ENCODE results near the gene NPLOC4. TPM values are rescaled to one million over a fixed set of nuclear protein-coding genes. Genes with fewer than 3 reads are reported as not detected.

The NPLOC4 gene
- total and polyA plus RNA-seq, 12 donors = 41.7 to 140 (median 80.3) TPM

DNA sequence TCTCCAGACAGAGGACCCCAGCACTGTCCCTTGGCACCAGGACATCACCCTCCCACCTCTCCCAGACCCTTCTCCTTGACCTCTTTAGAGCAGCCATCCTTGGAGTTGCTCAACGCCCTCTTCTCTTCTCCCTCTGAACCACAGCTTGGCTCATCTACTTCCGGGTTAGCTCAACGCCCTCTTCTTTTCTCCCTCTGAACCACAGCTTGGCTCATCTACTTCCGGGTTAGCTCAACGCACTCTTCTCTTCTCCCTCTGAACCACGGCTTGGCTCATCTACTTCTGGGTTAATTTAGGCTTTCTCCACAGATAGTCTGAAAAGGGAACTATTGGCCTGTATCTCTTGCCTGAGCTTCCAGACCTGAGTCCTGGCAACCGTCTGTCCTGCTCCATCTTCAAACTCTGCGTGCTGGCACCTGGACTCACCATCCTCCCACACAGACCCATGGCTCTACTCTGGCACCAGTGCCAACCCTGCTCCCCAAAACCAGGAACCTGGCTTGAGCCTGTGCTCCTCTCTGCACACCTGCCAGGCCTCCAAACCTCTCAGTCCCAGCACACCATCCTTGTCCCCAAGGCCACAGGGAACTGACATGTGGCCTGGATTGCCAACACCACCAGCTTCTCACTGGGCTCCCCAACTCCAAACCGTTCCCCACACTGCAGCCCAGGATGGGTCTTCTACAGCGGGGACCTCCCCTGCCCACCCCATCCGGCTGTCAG lies 59.5 kb downstream of the NPLOC4 start:
- Histone ChIP-seq H3K4me3 (no peak overlapping the region), H3K9me3 (replicated peaks in 1 of 3) (no peaks in the 10 kb centered on the region), H3K4me1 (replicated peaks in 1 of 2) (peaks cover 5 to 9% of the 10 kb centered on the region in 2 donors), H3K27me3 (no peaks in the 10 kb centered on the region), H3K27ac (peak overlapping the region in 2 of 5 donors; percentile 16 to 20), H3K36me3 (replicated peaks in 1 of 2) (peaks cover 0 to 43% of the 10 kb centered on the region in 2 donors)
- intact Hi-C loops (cut with DNase I) = no loop called here
- WGBS, 4 donors = 66 to 81% (median 76%) methylated on average over 11 of the region's 11 CpGs
- TF ChIP-seq, protein P1, sequence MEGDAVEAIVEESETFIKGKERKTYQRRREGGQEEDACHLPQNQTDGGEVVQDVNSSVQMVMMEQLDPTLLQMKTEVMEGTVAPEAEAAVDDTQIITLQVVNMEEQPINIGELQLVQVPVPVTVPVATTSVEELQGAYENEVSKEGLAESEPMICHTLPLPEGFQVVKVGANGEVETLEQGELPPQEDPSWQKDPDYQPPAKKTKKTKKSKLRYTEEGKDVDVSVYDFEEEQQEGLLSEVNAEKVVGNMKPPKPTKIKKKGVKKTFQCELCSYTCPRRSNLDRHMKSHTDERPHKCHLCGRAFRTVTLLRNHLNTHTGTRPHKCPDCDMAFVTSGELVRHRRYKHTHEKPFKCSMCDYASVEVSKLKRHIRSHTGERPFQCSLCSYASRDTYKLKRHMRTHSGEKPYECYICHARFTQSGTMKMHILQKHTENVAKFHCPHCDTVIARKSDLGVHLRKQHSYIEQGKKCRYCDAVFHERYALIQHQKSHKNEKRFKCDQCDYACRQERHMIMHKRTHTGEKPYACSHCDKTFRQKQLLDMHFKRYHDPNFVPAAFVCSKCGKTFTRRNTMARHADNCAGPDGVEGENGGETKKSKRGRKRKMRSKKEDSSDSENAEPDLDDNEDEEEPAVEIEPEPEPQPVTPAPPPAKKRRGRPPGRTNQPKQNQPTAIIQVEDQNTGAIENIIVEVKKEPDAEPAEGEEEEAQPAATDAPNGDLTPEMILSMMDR (IDR thresholded peaks at IDR 0.05) = no peak
- TF ChIP-seq POLR2A (IDR thresholded peaks at IDR 0.05) = no peak
- DNase-seq = peak in 1 of 7 donors; percentile 48

DNA sequence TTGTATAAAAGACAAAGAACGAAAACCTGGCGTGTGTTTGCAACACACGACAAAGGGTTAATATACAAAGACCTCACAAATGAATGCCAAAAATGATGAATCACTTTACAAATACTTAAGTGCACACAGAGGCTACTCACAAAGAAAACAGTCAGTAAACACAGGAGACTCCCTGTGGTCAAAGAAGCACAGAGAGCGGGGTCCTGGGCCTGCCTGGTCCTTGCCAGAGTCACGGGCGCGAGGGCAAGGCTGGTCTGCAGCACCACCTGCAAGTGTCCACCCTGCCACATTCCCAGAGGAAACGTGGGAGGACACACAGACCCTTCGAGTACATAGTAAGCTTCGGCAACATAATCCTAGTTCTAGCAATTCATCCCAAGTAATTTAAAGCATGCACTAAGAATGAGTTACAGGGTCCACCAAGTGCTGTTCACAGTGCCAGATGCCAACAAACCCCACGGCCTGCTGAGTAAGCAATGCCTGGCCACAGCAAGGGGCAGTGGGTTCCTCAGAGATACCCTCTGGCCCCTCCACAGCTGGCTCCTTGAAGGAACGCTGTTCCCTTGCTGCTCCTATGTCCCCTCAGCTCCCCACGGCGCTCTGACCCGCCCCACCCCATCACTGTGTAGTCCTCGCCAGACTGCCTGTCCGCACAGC lies 60.2 kb downstream of the NPLOC4 start:
- 68 to 78% (median 73%) methylated on average over 16 to 17 of the region's 17 CpGs for WGBS, 4 donors
- H3K27ac ChIP-seq = peak overlapping the region in 1 of 5 donors; percentile 20
- peaks cover 5 to 9% of the 10 kb centered on the region in 2 donors for H3K4me1 ChIP-seq (replicated peaks in 1 of 2)
- H3K36me3 ChIP-seq (replicated peaks in 1 of 2) = peaks cover 0 to 39% of the 10 kb centered on the region in 2 donors
- no peak for DNase-seq
- H3K4me3 ChIP-seq = no peak overlapping the region
- intact Hi-C loops (cut with DNase I) = no loop called here
- no peaks in the 10 kb centered on the region for H3K9me3 ChIP-seq (replicated peaks in 1 of 3)
- H3K27me3 ChIP-seq = no peaks in the 10 kb centered on the region
- TF ChIP-seq POLR2A (IDR thresholded peaks at IDR 0.05) = no peak
- TF ChIP-seq, protein P1 (IDR thresholded peaks at IDR 0.05) = no peak

DNA sequence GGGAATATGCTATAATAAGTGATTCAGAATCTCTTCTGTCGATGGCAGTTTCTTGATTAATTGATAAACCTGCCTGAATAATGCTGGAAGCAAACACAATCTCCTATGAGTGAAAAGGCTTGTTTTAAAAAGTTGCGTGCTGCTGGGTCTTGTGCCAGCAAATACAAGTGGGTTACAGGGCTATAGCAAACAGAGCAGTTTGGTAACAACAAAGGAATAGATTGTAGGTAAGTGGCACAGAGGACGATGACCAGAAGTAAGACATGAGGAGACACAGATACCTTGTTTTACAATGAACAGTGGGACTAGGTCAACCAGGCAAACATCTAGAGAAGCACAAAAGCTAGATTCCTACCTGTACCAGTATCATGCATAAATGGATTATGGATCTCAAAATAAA lies 61.1 kb downstream of the NPLOC4 start:
- no peak for DNase-seq
- no peak overlapping the region for H3K4me3 ChIP-seq
- H3K9me3 ChIP-seq (replicated peaks in 1 of 3) = no peaks in the 10 kb centered on the region
- H3K27me3 ChIP-seq = no peaks in the 10 kb centered on the region
- intact Hi-C loops (cut with DNase I) = no loop called here
- H3K36me3 ChIP-seq (replicated peaks in 1 of 2) = peaks cover 0 to 41% of the 10 kb centered on the region in 2 donors
- WGBS, 4 donors = 83 to 94% (median 88%) methylated on average over 3 of the region's 3 CpGs
- no peak for TF ChIP-seq POLR2A (IDR thresholded peaks at IDR 0.05)
- TF ChIP-seq, protein P1 (IDR thresholded peaks at IDR 0.05) = no peak
- H3K27ac ChIP-seq = no peak overlapping the region
- peaks cover 5 to 9% of the 10 kb centered on the region in 2 donors for H3K4me1 ChIP-seq (replicated peaks in 1 of 2)

DNA sequence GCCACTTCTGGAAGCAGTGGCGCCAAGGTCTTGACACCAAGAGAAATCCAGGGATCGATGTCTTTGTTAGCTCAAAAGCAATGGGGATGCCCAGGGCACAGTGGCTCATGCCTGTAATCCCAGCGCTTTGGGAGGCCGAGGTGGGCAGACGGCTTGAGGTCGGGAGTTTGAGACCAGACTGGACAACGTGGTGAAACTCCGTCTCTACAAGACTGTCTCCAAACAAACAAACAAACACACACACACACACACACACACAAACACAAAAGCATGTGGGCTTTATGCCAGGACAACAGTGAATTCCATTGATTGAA lies 62.3 kb downstream of the NPLOC4 start:
- Histone ChIP-seq H3K4me1 (replicated peaks in 1 of 2) (peaks cover 5 to 9% of the 10 kb centered on the region in 2 donors), H3K36me3 (replicated peaks in 1 of 2) (peaks cover 0 to 49% of the 10 kb centered on the region in 2 donors), H3K4me3 (no peak overlapping the region), H3K27ac (no peak overlapping the region), H3K9me3 (replicated peaks in 1 of 3) (no peaks in the 10 kb centered on the region), H3K27me3 (no peaks in the 10 kb centered on the region)
- no peak for DNase-seq
- TF ChIP-seq, protein P1 (IDR thresholded peaks at IDR 0.05) = no peak
- no peak for TF ChIP-seq POLR2A (IDR thresholded peaks at IDR 0.05)
- 85 to 88% (median 86%) methylated on average over 8 of the region's 8 CpGs for WGBS, 4 donors
- intact Hi-C loops (cut with DNase I) = no loop called here
